ENCODE measurements around the gene CD58.
A peak's percentile ranks its signal among the peaks of the same experiment; 100 is the strongest.

CD58 gene

DNA sequence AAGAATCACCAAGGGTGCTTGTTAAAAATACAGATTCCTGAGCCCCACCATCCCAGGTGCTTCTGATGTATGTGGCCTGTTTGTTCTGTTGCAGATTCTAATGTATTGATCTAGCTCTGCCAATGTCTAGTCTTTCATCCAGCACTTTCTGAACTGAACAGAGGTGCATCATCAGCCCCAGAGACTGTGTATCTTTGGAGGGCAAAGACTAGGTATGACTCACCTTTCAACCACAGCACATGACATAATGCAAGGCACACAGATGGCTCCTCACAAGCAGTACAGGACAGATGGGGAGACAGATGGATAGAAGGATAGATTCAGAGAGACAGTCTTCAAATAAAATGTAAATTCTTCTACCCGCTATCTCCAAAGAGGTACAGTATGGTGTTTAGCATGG is 32.3 kb downstream of the CD58 start:
- DNase-seq: peak in 1 of 5 donors; percentile 81

DNA sequence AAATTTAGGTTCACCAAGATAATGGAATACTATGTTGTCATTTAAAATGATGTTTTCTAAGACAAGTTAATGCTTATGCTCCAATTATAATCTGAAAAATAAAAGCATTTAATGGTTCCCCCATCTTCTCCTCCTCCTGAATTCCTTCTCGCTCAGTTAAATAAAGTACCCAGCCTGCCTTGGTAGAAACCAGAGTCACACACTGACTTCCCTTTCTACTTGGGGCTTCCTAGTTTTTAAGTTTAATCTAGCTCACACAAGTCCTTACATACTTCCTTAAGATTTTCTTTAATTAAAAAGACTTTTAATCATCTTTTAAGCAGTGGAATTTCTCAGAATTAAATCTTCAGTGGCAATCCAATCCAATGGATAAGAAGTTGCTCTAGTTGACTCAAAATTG is 32.9 kb downstream of the CD58 start:
- no peak for DNase-seq

GRCh38 chr1:116537040-116537831 is 33.6 kb downstream of the CD58 start:
- DNase-seq: no peak

DNA sequence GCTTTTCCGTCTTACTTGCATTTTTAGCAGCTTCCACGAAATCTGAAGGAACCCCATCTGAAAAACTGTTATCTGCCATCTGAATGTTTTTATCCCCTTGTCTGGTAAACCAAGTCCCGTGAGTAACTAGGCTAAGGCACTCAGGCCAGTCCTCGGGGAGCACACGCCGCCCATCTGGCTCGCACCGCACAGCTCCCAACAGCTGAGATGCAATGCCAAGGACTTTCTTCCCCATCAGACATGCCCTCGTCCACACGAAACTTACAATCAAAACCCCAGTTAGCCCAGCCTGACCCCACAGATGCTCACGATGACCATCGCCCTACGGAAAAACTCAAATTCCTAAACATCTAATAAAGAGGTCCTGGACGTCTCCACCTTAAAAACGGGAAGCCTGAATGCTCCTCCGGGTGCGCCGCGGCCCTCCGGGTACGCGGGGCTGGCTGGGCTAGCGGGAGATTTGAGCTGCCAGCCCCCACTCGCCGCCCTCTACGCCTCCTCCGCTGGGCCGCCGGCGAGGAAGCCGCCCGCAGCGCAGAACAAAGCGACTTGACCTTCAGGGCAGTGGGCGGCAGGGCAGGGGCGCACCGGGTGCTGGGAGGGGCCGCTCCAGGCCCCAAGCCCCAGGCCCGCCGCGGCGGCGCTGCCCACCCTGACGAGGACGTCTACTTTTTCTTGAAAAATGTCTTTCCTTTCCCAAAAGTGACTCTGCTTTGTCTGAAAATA is 36.6 kb downstream of the CD58 start:
- no peak for DNase-seq

DNA sequence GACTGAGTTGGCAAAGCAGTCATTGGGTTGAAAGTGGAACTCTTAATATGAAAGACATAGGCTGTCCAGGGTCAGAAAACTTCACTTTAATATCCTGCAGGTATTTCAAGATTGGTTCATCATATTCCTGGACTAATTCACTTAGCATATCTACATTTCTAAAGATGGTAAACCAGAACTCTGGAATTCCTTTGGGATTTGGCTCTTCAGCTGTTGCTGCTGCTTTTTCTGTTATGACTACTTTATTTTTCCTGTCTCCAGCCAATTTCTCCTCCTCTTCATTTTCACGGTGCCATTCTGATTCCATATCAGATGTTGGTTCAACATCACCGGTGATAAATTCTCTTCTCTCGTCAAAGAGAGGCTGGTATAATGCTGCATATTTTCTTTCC is 37.4 kb downstream of the CD58 start:
- DNase-seq: no peak

GRCh38 chr1:116532671-116533428 is 38.0 kb downstream of the CD58 start:
- DNase-seq: no peak

DNA sequence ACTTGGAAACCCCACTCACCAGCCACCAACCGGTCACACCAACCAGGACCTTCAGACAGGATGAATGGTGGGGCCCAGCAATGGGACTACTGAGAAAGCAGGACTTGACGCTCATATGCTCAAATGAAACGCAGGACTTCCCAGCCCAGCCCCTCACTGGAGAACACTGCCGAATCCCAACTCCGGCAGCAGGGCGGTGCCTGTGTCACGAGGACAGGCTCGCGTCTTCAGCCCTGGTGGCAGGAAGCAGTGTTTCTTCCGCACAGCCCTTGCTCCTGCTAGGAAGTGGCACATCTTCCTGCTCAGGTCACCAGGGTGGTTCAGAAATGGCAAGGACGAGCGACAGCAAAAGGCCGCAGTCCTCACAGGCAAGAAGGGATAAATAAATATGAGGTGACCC is 38.9 kb downstream of the CD58 start:
- no peak for DNase-seq

GRCh38 chr1:116529681-116530080 is 41.1 kb downstream of the CD58 start:
- DNase-seq: no peak

DNA sequence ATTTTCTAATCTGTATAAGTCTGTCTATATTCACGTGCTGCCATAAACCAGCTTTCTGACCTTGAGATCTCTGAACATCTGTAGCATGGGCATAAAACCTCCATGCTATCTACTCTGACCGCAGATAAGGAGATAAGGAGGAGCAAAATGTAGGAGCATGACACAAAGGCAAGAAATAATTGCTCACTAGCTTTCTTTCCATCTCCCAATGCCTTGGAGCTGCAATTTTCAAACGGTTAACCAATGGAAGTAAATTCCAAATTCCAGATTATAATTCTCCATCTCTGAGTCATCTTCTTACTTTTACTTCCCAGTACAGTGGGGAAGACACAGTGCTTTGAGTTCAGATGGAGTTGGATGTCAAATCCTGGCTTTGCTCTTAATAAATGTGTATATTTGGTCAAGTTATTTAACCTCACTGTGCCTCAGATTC is 41.6 kb downstream of the CD58 start:
- no peak for DNase-seq

- no peak for DNase-seq
Measured at GRCh38 chr1:116528329-116529083, 42.3 kb downstream of the CD58 start.

DNA sequence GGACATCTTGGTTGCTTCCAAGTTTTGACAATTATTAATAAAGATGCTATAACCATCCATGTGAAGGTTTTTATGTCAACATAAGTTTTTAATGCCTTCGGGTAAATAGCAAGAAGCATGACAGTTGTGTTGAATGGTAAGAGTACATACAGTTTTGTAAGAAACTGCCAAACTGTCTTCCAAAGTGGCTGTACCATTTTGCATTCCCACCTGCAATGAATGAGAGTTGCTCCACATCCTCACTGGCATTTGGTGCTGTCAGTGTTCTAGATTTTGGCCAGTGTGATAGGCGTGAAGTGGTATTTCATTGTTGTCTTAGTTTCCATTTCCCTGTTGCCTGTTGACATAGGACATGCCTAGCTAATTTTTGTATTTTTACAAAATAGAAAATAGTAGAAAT is 45.4 kb downstream of the CD58 start:
- DNase-seq: no peak

GRCh38 chr1:116521186-116521585 is 49.6 kb downstream of the CD58 start:
- no peak for DNase-seq

- DNase-seq: no peak
Measured at GRCh38 chr1:116518400-116518799, 52.4 kb downstream of the CD58 start.

DNA sequence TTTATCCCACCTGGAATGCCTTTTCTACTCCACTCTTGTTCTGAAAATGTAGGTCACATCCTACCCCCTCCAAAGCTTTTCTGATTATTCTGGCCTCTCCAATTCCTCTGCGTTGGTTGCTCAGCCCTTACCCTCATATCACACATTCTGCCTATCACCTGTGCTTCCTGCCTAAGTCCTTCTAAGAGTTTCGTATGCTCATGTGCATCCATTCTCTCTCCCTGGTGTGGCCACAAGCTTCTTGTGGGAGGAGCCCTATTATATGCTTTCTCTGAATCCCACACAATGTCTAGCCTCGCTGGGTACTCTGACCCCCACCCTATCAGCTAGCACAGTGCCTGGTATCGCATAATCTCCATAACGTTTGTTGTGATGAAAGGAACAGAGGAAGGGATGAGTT is 54.2 kb downstream of the CD58 start:
- no peak for DNase-seq

GRCh38 chr1:116515702-116516101 is 55.1 kb downstream of the CD58 start:
- peak in 3 of 5 donors; percentile 11 to 58 (median 35) for DNase-seq

DNA sequence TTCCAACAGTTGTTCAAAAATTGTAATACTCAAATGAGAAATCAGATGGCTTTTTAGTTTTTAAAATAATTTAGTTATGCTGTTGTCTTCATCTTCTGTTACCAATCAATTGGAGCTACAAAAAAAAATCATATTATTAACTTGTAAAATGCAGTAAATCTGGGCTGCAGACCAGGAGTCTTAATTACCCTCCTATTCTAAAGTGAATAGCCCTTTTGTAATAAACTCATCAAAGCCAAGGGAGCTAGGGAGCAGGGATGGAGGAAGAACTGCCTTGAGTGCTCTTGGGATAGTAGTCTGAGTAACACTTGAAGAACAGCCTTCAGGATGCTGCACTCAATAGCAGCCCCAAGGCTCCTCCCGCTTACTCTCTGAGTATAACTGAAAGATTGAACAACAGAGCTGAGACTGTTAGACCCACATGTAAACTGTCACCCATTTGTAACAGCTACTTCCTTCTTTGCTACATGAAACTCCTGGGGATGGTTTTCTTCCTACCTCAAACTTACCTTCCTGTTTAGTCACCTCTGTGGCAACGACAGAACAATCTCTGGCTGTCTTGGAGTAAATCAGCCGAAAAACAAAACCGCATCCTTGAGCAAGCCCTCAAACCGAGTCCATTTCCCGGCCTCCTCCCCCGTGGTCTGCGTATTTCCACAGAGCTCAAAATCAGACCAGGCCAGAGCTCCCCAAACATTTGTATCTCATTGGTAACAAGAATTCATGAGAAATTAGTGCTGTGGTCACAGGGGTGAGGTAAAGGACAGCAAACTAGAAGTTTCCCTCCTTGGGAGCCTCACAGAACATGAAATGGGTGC is 55.9 kb downstream of the CD58 start:
- DNase-seq: peak; percentile 21 to 89 (median 44)

DNA sequence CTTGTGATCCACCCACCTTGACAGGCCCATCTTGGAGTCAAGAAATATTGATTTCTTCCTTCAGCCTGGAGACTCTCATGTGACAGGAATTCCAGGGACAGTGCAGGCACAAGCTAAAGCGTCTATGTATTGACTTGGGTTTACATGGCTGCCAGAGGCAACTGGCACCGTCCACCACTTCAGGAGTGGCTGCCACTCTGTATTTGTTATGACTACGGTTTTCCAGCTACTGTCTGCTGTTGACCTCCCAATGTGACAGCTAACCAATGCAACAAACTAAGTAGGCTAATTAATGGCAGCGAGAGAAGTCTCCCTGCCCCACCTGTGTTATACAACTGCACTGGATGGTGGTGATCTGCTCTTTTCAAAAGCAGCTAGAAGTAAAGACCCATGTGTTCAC is 56.9 kb downstream of the CD58 start:
- DNase-seq: no peak

DNA sequence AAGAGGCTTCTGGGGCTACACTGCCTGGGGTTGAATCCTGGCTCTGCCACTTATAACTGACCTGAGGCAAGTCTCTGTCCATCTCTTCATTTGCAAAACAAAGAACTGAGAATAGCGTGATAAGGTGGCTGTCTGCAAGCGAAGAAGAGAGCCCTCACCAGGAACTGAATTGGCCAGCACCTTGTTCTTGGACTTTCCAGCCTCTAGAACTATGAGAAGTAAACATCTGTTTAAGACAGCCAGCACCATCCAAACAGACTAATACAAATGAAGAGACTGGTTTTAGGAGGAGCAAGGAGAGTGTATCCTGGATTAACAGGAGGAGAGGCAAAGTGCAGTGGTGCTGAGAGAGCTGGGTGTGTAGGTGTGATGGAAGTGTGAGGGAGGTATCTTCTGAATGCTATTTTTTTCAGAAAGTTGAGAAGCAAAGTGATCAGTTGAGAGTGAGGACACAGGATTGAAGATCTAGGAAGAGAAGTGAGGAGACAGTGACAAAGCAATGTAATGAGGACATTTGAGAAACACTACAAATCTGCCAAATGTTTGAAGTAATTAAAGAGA is 59.3 kb downstream of the CD58 start:
- DNase-seq: no peak

DNA sequence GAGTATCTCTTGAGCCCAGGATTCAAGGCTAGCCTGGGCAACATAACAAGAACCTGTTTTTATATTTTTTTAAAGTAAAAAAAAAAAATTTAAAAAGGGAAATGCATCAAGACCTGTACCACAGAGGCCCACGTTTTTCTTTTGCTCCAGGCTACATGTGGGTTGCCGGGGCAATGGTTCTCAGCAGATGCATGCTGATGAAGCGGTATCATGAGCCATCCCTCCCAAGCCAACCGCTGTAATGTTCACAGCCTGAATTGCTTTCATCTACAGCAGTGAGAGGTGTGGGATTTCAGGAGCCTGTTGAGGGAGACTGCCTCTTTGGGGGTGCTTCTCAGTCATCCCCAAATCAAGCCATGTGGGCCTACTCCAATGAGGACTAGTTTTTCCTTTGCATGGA is 60.5 kb downstream of the CD58 start:
- no peak for DNase-seq

DNA sequence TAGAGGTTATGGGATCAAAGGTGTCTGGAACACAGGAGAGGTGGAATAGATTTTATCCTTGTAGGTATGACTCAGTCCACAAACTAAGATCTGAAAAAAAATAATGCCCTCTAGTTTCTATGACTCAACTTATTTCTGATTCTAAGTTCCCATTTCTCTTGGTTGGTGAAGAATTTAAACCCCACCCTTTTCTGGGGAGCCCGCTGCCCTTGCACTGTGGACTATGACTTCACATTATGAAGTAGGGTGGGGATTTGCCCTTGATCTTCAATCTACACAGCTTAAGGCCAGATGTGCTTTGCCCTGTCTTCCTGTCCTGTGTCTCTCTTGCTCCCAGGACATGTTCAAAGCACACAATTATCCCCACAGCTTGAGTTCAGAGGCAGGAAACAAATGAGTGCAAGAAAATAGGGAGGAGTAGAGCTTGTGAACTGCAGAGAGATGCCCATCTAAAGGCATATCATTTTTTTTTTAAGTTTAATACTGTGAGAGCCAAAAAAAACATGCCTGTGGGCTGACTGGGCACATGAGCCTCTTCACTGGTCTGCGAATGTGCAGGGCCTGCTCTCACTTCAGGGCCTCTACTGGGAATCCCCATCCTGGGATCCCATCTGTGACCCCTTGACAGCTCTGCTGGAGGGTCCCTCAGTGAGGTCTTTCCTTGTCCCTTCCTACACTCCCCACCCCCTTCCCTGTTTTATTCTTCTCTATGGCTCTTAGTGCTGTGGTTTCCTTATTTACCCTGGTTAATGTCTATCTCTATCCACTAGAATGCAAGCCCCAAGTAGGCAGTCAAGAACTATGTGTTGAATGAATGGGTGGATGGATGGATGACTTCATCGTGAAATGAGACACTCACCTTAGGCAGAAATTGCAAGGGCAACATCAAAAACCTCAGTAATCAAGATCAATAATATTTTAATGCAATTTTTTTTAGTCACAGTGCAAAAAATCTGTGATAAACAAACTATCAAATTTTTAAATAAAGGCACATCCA is 61.5 kb downstream of the CD58 start:
- DNase-seq: peak in 1 of 5 donors; percentile 81

Data from T-helper 1 cell (primary cell).